GM12878 (cell line): ENCODE results near the gene TTLL12. TPM values are rescaled to one million over a fixed set of nuclear protein-coding genes. Genes with fewer than 3 reads are reported as not detected.

Experiments
- ATAC-seq: fragments of 200-7000 bp; cut with Tn5 transposase; 3 replicates; pipeline ENCODE4 v1.9.1; 2020; ENCODE audit warnings: mild to moderate bottlenecking, moderate library complexity
- BruUV-seq: library from RNA; stranded (reverse); fragments of 400-500 nt; replicated peaks from 2 replicates; lab custom pipeline; 2021; lab: Mats Ljungman, UMichigan
- CTCF ChIA-PET: fragments of 300-600 bp; sonication (Branson Sonifier 250); formaldehyde crosslinking; extraction: SDS; loops from one replicate; lab custom pipeline; 2021; ENCODE audit warnings: inconsistent platforms; lab: Yijun Ruan, JAX
- POLR2A ChIA-PET: fragments of 350-600 bp; formaldehyde crosslinking; extraction: SDS; loops from one replicate; lab custom pipeline; 2021; ENCODE audit warnings: inconsistent platforms; lab: Charles Lee
- RAD21 ChIA-PET: fragments of 300-600 bp; sonication (Branson Sonifier 250); formaldehyde crosslinking; loops from one replicate; lab custom pipeline; 2023; ENCODE audit warnings: antibody characterized with exemption; ENCODE audit not compliant: unreplicated experiment; lab: Charles Lee
- SMC1A ChIA-PET: fragments of 300-600 bp; sonication (Branson Sonifier 250); formaldehyde crosslinking; loops from one replicate; lab custom pipeline; 2023; ENCODE audit not compliant: unreplicated experiment, uncharacterized antibody; lab: Charles Lee
- DNase-seq: peaks from one replicate; pipeline ENCODE4 v3.0.0-alpha.2; 2011; ENCODE audit warnings: low read depth, low spot score
- FAIRE-seq: peaks from 3 replicates; lab custom pipeline; 2011; peaks lifted over from hg19 to GRCh38; lab: Jason Lieb, UNC
- H2AFZ ChIP-seq: 2 replicates; pipeline ENCODE4 v1.6.0; 2011; ENCODE audit warnings: low read depth, low read length, control low read depth; ENCODE audit not compliant: control insufficient read depth
- H3K27ac ChIP-seq: 2 replicates; pipeline ENCODE4 v1.5.1; 2011; ENCODE audit warnings: control low read depth; ENCODE audit not compliant: control insufficient read depth, insufficient read depth
- H3K27me3 ChIP-seq, 2 experiments: replicated peaks in 1 of 2; 2 replicates each; pipeline versions ENCODE4 v1.6.0 to v1.6.1; 2011; ENCODE audit warnings: low read length in 1 of 2; ENCODE audit not compliant: control insufficient read depth in 2 of 2, insufficient read depth in 2 of 2
- H3K36me3 ChIP-seq, 2 experiments: 2 replicates each; pipeline ENCODE4 v1.5.1; 2011; ENCODE audit warnings: low read length in 1 of 2; ENCODE audit not compliant: control insufficient read depth in 2 of 2, insufficient read depth in 2 of 2
- H3K4me1 ChIP-seq: 2 replicates; pipeline ENCODE4 v1.6.1; 2011; ENCODE audit warnings: mild to moderate bottlenecking, low read length, moderate library complexity, mixed read lengths; ENCODE audit not compliant: control insufficient read depth, insufficient read depth
- H3K4me2 ChIP-seq: 2 replicates; pipeline ENCODE4 v1.6.0; 2011; ENCODE audit warnings: control low read depth; ENCODE audit not compliant: control insufficient read depth, insufficient read depth
- H3K4me3 ChIP-seq: fragments of 200-600 bp; sonication (generic); 2 replicates; pipeline ENCODE4 v1.5.1; 2016
- H3K79me2 ChIP-seq: 2 replicates; pipeline ENCODE4 v1.6.0; 2011; ENCODE audit warnings: low read length; ENCODE audit not compliant: control insufficient read depth, insufficient read depth
- H3K9ac ChIP-seq: 2 replicates; pipeline ENCODE4 v1.8.0; 2011; ENCODE audit warnings: low read length, control low read depth, mixed read lengths; ENCODE audit not compliant: control insufficient read depth, insufficient read depth
- H3K9me3 ChIP-seq: replicated peaks from 3 replicates; pipeline ENCODE4 v1.5.1; 2011; ENCODE audit warnings: mild to moderate bottlenecking, low read length; ENCODE audit not compliant: control insufficient read depth, insufficient read depth
- H4K20me1 ChIP-seq: 2 replicates; pipeline ENCODE4 v1.6.0; 2011; ENCODE audit not compliant: control insufficient read depth, insufficient read depth
- ASH2L ChIP-seq: fragments of 300-600, 200-600 bp; sonication (generic); IDR thresholded peaks from 2 replicates; pipeline ENCODE4 v1.6.1; 2017; ENCODE audit warnings: low read depth, mild to moderate bottlenecking, borderline replicate concordance
- BMI1 ChIP-seq: fragments of 450-650 bp; IDR thresholded peaks from 2 replicates; pipeline ENCODE4 v1.6.1; 2016; ENCODE audit warnings: mild to moderate bottlenecking, moderate library complexity, borderline replicate concordance
- CHD2 ChIP-seq: IDR thresholded peaks from 2 replicates; pipeline ENCODE4 v1.6.1; 2011; ENCODE audit warnings: low read depth, low read length, improper control_type of control experiment, borderline replicate concordance
- ETV6 ChIP-seq, 2 experiments: fragments of 450-650 bp in 1 of 2; IDR thresholded peaks in 1 of 2; conservative IDR thresholded peaks in 1 of 2; 2 replicates each; pipeline ENCODE4 v1.6.1; 2014; ENCODE audit warnings: antibody characterized with exemption in 1 of 2, borderline replicate concordance in 1 of 2, low read depth in 1 of 2, mild to moderate bottlenecking in 1 of 2, moderate library complexity in 1 of 2
- HDAC2 ChIP-seq: fragments of 200-600 bp; sonication (generic); IDR thresholded peaks from 2 replicates; pipeline ENCODE4 v1.6.1; 2017
- NFYA ChIP-seq: IDR thresholded peaks from 2 replicates; pipeline ENCODE4 v1.6.1; 2011; ENCODE audit warnings: low read depth, mild to moderate bottlenecking, low read length, improper control_type of control experiment, borderline replicate concordance
- NKRF ChIP-seq: fragments of 450-650 bp; conservative IDR thresholded peaks from 2 replicates; pipeline ENCODE4 v1.6.1; 2017; ENCODE audit warnings: mild to moderate bottlenecking, moderate library complexity
- PAX8 ChIP-seq: fragments of 450-650 bp; IDR thresholded peaks from 2 replicates; pipeline ENCODE4 v1.6.1; 2017; ENCODE audit warnings: mild to moderate bottlenecking, moderate library complexity
- RAD51 ChIP-seq: fragments of 450-650 bp; IDR thresholded peaks from 2 replicates; pipeline ENCODE4 v1.6.1; 2016; ENCODE audit warnings: moderate library complexity, mild to moderate bottlenecking, inconsistent platforms
- SMARCA5 ChIP-seq: fragments of 450-650 bp; IDR thresholded peaks from 2 replicates; pipeline ENCODE4 v1.6.1; 2017; ENCODE audit warnings: mild to moderate bottlenecking
- SPI1 ChIP-seq: IDR thresholded peaks from 2 replicates; pipeline ENCODE4 v1.6.1; 2011; ENCODE audit warnings: low read depth, mild to moderate bottlenecking, low read length, moderate library complexity, borderline replicate concordance; ENCODE audit not compliant: insufficient read depth
- SREBF2 ChIP-seq: IDR thresholded peaks from 2 replicates; pipeline ENCODE4 v1.6.1; 2012; ENCODE audit warnings: mild to moderate bottlenecking, low read length
- STAT3 ChIP-seq: IDR thresholded peaks from 2 replicates; pipeline ENCODE4 v1.6.1; 2011; ENCODE audit warnings: low read depth, low read length, improper control_type of control experiment
- ZNF592 ChIP-seq: fragments of 450-650 bp; IDR thresholded peaks from 2 replicates; pipeline ENCODE4 v1.6.1; 2017; ENCODE audit warnings: mild to moderate bottlenecking, moderate library complexity
- ZNF622 ChIP-seq: fragments of 450-650 bp; IDR thresholded peaks from 2 replicates; pipeline ENCODE4 v1.6.1; 2017; ENCODE audit warnings: mild to moderate bottlenecking, inconsistent platforms
- WGBS: methylation state at CpG from one replicate; pipeline ENCODE4 v1.1.6; 2016; ENCODE audit warnings: low lambda C conversion rate; ENCODE audit not compliant: insufficient replicate concordance, insufficient coverage; ENCODE audit errors: missing lambda C conversion rate; 5-methylcytosine and 5-hydroxymethylcytosine counted together
- in situ Hi-C: fragments of 300-500 bp; cut with MboI; formaldehyde crosslinking; loops from 9 replicates; pipeline ENCODE4 v1.14.3; 2018; ENCODE audit warnings: mixed read lengths
- intact Hi-C: fragments of 100-400 bp; cut with micrococcal nuclease; formaldehyde crosslinking; loops from one replicate; pipeline ENCODE4 v1.14.2; 2022; ENCODE audit not compliant: unreplicated experiment
- polyA plus RNA-seq, 11 experiments: library from polyadenylated mRNA; depleted of rRNA in 4 of 11; unstranded in 6 of 11; stranded (reverse) in 5 of 11; fragments of >200 nt; fragmentation: Nextera tagmentation in 4 of 11; fragmentation: Illumina TruSeq in 1 of 11; extraction: Ambion mirVana in 4 of 11; extraction: Trizol in 1 of 11; gene quantifications; 1 replicate in 1 of 11; 2 replicates in 10 of 11; pipeline versions ENCODE4 v1.2.1 to v1.2.3, GENCODE V29; 2011 to 2016; ENCODE audit warnings: inconsistent platforms in 2 of 11, missing spikeins in 2 of 11, low read depth in 1 of 11
- total RNA-seq, 4 experiments: library from RNA; depleted of rRNA in 3 of 4; stranded (reverse); fragments of >200 nt in 3 of 4; fragmentation: Illumina TruSeq in 1 of 4; extraction: Trizol in 1 of 4; gene quantifications; 2 replicates each; pipeline versions ENCODE4 v1.2.1 to v1.2.3, GENCODE V29; 2013 to 2021
- TF ChIP-seq, protein P1 (sequence below): IDR thresholded peaks from 2 replicates; pipeline ENCODE4 v1.6.1; 2012; ENCODE audit warnings: low read depth, low read length, improper control_type of control experiment

Gene TTLL12
- total and polyA plus RNA-seq, 10 of the 15 experiments (the other 5 are each of a cell fraction or from before 2014, with no cell fraction given), result 1.00 to 89.8 (median 38.5) TPM

DNA sequence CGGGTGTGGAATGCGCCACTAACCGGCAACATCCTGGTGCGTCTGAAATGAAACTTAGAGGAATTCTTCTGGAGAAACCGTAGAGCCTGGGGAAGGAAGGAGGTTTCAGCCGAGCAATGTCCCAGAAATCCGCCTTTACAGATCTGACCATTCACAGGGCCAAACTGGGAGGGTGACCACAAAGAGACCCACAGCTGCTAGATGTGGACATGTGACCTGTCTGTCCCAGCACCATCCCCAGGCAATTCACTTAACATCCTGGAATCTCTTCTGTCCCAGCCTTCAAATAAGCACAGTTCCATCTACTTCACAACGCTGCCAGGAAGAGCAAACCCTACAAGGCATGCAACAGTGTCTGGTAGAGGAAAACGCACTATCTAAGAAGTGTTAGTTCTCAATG is 53.5 kb downstream of the TTLL12 start (continued):
- TF ChIP-seq ZNF592 (no peak), RAD51 (no peak), STAT3 (no peak)

DNA sequence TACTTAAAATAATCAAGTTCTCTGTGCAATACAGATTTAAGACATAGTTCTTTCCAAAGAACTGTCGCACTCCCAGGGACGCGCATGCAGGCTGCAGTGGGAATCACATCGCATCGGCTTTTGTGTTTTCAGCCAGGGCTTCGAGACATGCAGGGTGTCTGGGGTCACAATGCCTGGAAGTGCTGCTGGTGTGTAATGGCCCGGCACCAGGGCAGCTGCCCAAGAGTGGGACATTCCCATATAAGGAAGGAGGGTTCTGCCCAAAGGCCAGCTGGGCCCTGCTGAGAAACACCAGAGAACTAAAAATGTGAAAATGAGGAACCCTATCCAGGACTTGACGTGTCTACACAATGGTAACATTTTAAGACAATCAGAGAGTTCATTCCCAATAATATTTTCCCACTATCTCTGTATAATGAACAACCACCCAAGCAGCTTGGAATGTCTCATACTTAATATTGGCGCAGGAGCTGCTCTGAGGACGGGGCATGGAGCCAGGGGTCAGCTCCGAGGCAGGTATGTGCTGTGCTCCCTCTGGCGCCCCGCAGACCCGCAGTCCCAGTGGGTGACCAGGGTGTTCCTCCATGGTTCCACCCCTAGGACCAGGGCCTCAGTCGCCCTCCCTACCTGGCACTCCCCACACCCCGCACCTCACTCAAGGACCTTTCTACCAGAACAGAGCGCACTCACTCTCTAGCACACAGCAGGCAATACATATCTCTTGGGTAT is 55.0 kb downstream of the TTLL12 start:
- Histone ChIP-seq H2AFZ (no peak overlapping the region), H4K20me1 (no peaks in the 10 kb centered on the region), H3K9me3 (no peaks in the 10 kb centered on the region), H3K4me2 (no peak overlapping the region), H3K27me3 (no peaks in the 10 kb centered on the region), H3K36me3 (peaks cover 6 to 19% of the 10 kb centered on the region in 2 experiments), H3K4me3 (no peak overlapping the region), H3K9ac (no peak overlapping the region), H3K27ac (no peak overlapping the region), H3K4me1 (peaks cover 28% of the 10 kb centered on the region), H3K79me2 (no peaks in the 10 kb centered on the region)
- CTCF ChIA-PET, result interaction anchor here (1.1 kb wide), 1 partner anchor 11 kb away, joined by 3 read pairs; no protein-coding TSS in a partner anchor
- SMC1A ChIA-PET, result no interaction called here
- intact Hi-C loops (no loop called here), in situ Hi-C loops (no loop called here)
- POLR2A ChIA-PET, result no interaction called here
- BruUV-seq, result no TSS peak
- TF ChIP-seq NFYA, result no peak
- no peak for TF ChIP-seq ETV6 (conservative IDR thresholded peaks at IDR 0.05 in 1 of 2, IDR thresholded peaks at IDR 0.05 in 1 of 2; ENCODE audit: borderline replicate concordance in 1 of 2, low read depth in 1 of 2)
- no peak for TF ChIP-seq PAX8
- TF ChIP-seq ASH2L, result no peak
- TF ChIP-seq ZNF622, result no peak
- TF ChIP-seq CHD2, result no peak
- TF ChIP-seq, protein P1, sequence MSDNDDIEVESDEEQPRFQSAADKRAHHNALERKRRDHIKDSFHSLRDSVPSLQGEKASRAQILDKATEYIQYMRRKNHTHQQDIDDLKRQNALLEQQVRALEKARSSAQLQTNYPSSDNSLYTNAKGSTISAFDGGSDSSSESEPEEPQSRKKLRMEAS, result no peak
- no peak for TF ChIP-seq HDAC2
- no peak for TF ChIP-seq SREBF2
- TF ChIP-seq SMARCA5, result no peak
- TF ChIP-seq BMI1, result no peak
- no peak for TF ChIP-seq SPI1
- TF ChIP-seq NKRF, result no peak
- 97% methylated on average over 17 of the region's 17 CpGs for WGBS
- DNase-seq, result no peak
- no peak for ATAC-seq
- no peak for FAIRE-seq
- RAD21 ChIA-PET, result no interaction called here
